ENCODE data around the gene SNORC.

Gene SNORC

DNA sequence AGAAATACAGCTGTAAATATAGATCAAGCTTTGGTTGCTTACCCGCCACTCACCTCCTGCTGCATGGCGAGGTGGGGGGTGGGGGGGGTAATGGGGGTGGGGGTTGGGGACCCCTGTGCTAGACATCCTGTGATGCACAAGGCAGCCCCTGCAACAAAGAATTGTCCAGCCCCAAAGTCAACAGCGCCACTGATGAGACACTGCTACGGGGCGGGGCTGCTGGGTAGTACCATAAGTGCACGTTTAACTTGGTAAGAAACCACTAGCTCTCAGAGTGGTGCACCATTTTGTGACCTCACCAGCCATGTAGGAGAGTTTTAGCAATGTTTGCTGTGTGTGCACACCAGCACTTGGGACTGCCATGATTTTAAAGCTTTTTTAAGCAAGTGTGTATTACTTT lies 40.3 kb downstream of the SNORC start:
- TF ChIP-seq, protein P1, sequence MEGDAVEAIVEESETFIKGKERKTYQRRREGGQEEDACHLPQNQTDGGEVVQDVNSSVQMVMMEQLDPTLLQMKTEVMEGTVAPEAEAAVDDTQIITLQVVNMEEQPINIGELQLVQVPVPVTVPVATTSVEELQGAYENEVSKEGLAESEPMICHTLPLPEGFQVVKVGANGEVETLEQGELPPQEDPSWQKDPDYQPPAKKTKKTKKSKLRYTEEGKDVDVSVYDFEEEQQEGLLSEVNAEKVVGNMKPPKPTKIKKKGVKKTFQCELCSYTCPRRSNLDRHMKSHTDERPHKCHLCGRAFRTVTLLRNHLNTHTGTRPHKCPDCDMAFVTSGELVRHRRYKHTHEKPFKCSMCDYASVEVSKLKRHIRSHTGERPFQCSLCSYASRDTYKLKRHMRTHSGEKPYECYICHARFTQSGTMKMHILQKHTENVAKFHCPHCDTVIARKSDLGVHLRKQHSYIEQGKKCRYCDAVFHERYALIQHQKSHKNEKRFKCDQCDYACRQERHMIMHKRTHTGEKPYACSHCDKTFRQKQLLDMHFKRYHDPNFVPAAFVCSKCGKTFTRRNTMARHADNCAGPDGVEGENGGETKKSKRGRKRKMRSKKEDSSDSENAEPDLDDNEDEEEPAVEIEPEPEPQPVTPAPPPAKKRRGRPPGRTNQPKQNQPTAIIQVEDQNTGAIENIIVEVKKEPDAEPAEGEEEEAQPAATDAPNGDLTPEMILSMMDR (conservative IDR thresholded peaks at IDR 0.05) = no peak
- H3K27ac ChIP-seq = no peak overlapping the region

DNA sequence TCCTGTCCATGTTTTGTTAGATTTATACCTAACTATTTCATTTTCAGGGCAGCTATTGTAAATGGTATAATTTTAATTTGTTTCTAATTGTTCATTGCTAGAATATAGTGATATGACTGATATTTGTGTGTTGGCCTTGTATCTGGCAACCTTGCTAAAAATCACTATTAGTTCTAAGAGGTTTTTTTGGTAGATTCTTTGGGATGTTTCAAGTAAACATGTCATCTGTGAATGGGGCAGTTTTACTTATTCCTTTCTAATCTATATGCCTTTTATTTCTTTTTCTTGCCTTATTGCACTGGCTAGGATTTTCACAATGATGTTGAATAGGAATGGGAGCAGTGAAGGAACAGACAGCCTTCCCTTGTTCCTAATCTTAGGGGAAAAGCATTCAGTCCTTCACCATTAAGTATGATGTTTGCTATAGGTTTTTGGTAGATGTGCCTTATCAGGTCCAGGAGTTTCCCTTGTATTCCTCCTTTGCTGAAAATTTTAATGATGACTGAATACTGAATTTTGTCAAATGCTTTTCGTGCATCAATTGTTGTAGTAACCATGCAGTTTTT lies 41.7 kb downstream of the SNORC start:
- H3K27ac ChIP-seq = no peak overlapping the region
- TF ChIP-seq, protein P1 (conservative IDR thresholded peaks at IDR 0.05) = no peak

DNA sequence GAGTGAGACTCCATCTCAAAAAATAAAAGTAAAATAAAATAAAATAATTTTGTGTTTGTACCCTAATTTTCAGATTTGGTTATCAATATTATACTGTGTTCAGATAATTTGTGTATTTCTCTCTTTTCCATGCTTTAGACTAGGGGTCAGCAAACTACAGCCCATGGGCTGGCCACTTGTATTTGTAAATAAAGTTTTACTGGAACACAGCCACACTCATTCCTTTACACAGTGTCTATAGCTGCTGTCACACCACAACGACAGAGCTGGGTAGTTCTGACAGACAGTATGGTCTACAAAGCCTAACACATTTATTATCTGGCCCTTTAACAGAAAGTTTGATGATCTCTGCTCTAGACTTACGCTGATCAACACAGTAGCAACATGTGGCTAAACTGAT lies 43.8 kb downstream of the SNORC start:
- TF ChIP-seq, protein P1 (conservative IDR thresholded peaks at IDR 0.05) = no peak
- no peak overlapping the region for H3K27ac ChIP-seq

DNA sequence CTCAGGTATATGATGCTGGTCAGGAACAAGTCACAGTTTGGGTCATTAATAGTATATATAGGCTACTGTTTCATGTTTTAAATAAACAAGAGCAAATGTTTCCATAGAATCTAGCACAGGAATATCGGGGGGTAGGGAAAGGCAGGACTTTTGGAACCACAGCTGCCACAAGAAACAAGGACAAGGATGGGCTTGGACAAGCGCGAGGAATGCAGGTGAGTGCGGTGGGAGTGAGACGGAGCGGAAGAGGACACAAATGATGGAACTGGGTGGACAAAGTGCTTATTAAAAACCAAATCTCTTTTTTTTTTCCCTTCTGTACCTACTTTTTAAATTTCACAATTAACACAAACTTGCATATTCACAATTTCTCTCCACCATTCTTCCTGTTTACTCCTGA lies 49.1 kb downstream of the SNORC start:
- H3K27ac ChIP-seq = no peak overlapping the region
- TF ChIP-seq, protein P1 (conservative IDR thresholded peaks at IDR 0.05) = no peak

DNA sequence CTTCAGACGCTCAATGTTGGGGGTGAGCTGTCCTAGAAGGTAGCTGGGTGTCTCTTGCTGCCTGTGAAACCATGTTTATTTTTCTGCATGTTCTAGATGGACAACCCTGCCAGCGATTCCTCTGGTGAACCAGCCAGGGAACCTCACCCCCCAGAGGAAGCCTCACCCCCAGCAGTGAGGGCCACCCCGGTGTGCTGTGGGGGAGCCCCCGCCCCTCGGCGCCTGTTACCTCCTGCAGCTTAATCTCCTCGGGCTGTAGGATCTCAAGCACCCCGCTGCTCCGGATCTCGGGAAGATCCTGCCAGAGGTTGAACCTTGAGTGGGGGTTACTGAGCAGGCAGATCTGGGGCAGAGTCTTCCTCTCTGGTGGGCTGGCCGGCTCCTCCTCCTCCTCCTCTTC lies 50.0 kb downstream of the SNORC start:
- H3K27ac ChIP-seq = no peak overlapping the region
- TF ChIP-seq, protein P1 (conservative IDR thresholded peaks at IDR 0.05) = no peak

DNA sequence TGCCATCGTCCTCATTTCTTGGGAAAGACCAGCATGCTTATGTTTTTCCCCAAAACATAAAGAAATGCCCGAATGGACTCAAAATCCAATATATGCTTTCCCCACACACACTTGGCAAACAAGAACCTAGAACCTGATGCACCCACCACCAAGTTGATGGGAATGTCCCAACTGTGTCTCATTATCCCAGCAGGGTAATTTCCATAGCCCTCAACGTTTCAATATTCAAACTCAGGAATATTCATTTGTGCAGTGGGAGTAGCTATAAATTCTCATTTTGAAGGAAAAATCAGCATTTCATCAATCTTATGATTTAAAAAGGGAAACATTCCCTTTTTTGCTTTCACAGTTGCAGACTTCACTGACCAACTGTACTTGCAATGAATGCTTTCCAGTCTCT lies 50.7 kb downstream of the SNORC start:
- TF ChIP-seq, protein P1 (conservative IDR thresholded peaks at IDR 0.05) = no peak
- H3K27ac ChIP-seq = no peak overlapping the region

DNA sequence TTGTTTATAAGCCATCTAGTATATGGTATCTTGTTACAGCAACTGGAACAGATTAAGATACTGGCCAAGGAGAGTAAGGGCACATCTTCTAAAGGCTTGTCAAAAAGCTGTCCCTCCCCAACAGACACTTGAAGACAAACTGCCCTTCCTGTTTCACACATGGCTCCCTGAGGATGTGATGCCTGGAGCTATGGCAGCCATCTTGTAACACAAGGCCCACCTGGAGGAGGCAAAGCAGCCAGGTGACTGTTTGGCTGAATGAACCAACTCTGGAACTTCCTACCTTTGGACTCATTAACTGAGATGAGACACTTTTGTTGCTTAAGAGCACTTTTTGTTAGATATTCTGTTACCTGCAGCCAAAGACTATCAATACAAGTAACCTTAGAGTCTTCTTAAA lies 54.4 kb downstream of the SNORC start:
- no peak overlapping the region for H3K27ac ChIP-seq
- TF ChIP-seq, protein P1 (conservative IDR thresholded peaks at IDR 0.05) = no peak
